Gastrocnemius medialis (tissue), 4 donors: ENCODE measurements around the gene PDZRN3. TPM values are rescaled to one million over a fixed set of nuclear protein-coding genes. Genes with fewer than 3 reads are reported as not detected.

Source experiments
- ATAC-seq, 2 donors: fragments of 150-250 bp; one replicate each; pipeline ENCODE4 v1.9.1; 2016
- DNase-seq, 2 donors: peaks; one replicate each; pipeline ENCODE4 v3.0.0-alpha.2; 2019
- H3K27ac ChIP-seq, 4 donors: fragments of 200-600 bp; sonication (generic); 1 replicate in 1 of 4; 2 replicates in 3 of 4; pipeline ENCODE4 v1.5.1; 2016 to 2018; ENCODE audit warnings: mild to moderate bottlenecking in 2 of 4, moderate library complexity in 1 of 4
- H3K27me3 ChIP-seq, 3 donors: fragments of 200-600 bp; sonication (generic) in 2 of 3; 1 replicate in 1 of 3; 2 replicates in 2 of 3; pipeline versions ENCODE4 v1.5.1 to v1.6.0; 2016 to 2019; ENCODE audit warnings: mild to moderate bottlenecking in 1 of 3, moderate library complexity in 1 of 3
- H3K36me3 ChIP-seq, 2 donors: fragments of 200-600 bp; sonication (generic) in 1 of 2; one replicate each; pipeline ENCODE4 v1.5.1; 2017 to 2018
- H3K4me1 ChIP-seq, 2 donors: fragments of 200-600 bp; sonication (generic) in 1 of 2; one replicate each; pipeline ENCODE4 v1.5.1; 2016 to 2017; ENCODE audit warnings: mild to moderate bottlenecking in 2 of 2
- H3K4me3 ChIP-seq, 4 donors: fragments of 200-600 bp; sonication (generic) in 3 of 4; 1 replicate in 1 of 4; 2 replicates in 3 of 4; pipeline ENCODE4 v1.5.1; 2016 to 2019; ENCODE audit warnings: mild to moderate bottlenecking in 2 of 4
- H3K9me3 ChIP-seq, 3 donors: fragments of 200-600 bp; sonication (generic) in 2 of 3; 1 replicate in 1 of 3; 2 replicates in 2 of 3; pipeline ENCODE4 v1.5.1; 2016 to 2019
- CTCF ChIP-seq, 5 experiments: fragments of 450-650 bp in 3 of 5; fragments of 200-600 bp in 2 of 5; sonication (generic) in 2 of 5; IDR thresholded peaks in 4 of 5; conservative IDR thresholded peaks in 1 of 5; 1 replicate in 4 of 5; 2 replicates in 1 of 5; pipeline ENCODE4 v1.5.1; 2016 to 2019; ENCODE audit warnings: antibody characterized with exemption in 5 of 5, mild to moderate bottlenecking in 3 of 5, moderate library complexity in 3 of 5
- POLR2A ChIP-seq, 2 donors: fragments of 450-650 bp; IDR thresholded peaks; one replicate each; pipeline ENCODE4 v1.6.1; 2017; ENCODE audit warnings: antibody characterized with exemption in 2 of 2, mild to moderate bottlenecking in 2 of 2, moderate library complexity in 2 of 2
- in situ Hi-C, 4 donors: fragments of 200-750 bp; cut with MboI; loops; one replicate each; pipeline versions ENCODE4 v1.15.0 to v1.8.0; 2017; ENCODE audit warnings: low sequenced_read_pairs in 4 of 4
- intact Hi-C: fragments of 100-400 bp; cut with DNase I; formaldehyde crosslinking; loops from one replicate; pipeline ENCODE4 v1.15.1; 2023; ENCODE audit warnings: low total_unique reads
- total RNA-seq, 4 donors: library from RNA; depleted of rRNA; stranded (reverse); fragments of >200 nt; gene quantifications; one replicate each; pipeline versions ENCODE4 v1.1.0 to v1.2.3, GENCODE V29; 2016

PDZRN3 gene
- total RNA-seq, 4 donors from 2014 or later = 9.1 to 30.3 (median 24.7) TPM

- Histone ChIP-seq H3K36me3 (no peaks in the 10 kb centered on the region), H3K27me3 (no peaks in the 10 kb centered on the region), H3K27ac (peak overlapping the region; percentile 35 to 71 (median 38)), H3K4me3 (peak overlapping the region in 1 of 4 donors; percentile 20), H3K9me3 (no peaks in the 10 kb centered on the region), H3K4me1 (peaks cover 45 to 54% of the 10 kb centered on the region in 2 donors)
- intact Hi-C loops (no loop called here), in situ Hi-C loops (no loop called here)
- no peak for DNase-seq
- TF ChIP-seq POLR2A (IDR thresholded peaks at IDR 0.05) = no peak
- TF ChIP-seq CTCF (IDR thresholded peaks at IDR 0.05 in 4 of 5, conservative IDR thresholded peaks at IDR 0.05 in 1 of 5) = no peak
- peak; percentile 33 to 84 for ATAC-seq
Measured at GRCh38 chr3:73405853-73406252, 218.9 kb downstream of the PDZRN3 start.

- intact Hi-C loops = no loop called here
- no peak for TF ChIP-seq POLR2A (IDR thresholded peaks at IDR 0.05)
- TF ChIP-seq CTCF (IDR thresholded peaks at IDR 0.05 in 4 of 5, conservative IDR thresholded peaks at IDR 0.05 in 1 of 5) = no peak
- H3K4me1 ChIP-seq = peaks cover 39 to 48% of the 10 kb centered on the region in 2 donors
- H3K4me3 ChIP-seq = no peak overlapping the region
- peaks cover 0 to under 1% of the 10 kb centered on the region in 2 donors for H3K36me3 ChIP-seq
- H3K27me3 ChIP-seq = no peaks in the 10 kb centered on the region
- no peaks in the 10 kb centered on the region for H3K9me3 ChIP-seq
- ATAC-seq = peak in 1 of 2 donors; percentile 67
- H3K27ac ChIP-seq = peak overlapping the region in 2 of 4 donors; percentile 36 to 71
- no peak for DNase-seq
- in situ Hi-C loops = no loop called here
Measured at GRCh38 chr3:73405000-73405399, 219.7 kb downstream of the PDZRN3 start.

- DNase-seq (no peak), ATAC-seq (no peak)
- peak overlapping the region in 1 of 4 donors; percentile 71 for H3K27ac ChIP-seq
- in situ Hi-C loops = no loop called here
- H3K4me3 ChIP-seq = no peak overlapping the region
- peaks cover 34 to 42% of the 10 kb centered on the region in 2 donors for H3K4me1 ChIP-seq
- no peak for TF ChIP-seq CTCF (IDR thresholded peaks at IDR 0.05 in 4 of 5, conservative IDR thresholded peaks at IDR 0.05 in 1 of 5)
- no peak for TF ChIP-seq POLR2A (IDR thresholded peaks at IDR 0.05)
- intact Hi-C loops = no loop called here
- no peaks in the 10 kb centered on the region for H3K9me3 ChIP-seq
- no peaks in the 10 kb centered on the region for H3K27me3 ChIP-seq
- peaks cover 0 to 6% of the 10 kb centered on the region in 2 donors for H3K36me3 ChIP-seq
Measured at GRCh38 chr3:73404435-73404834, 220.3 kb downstream of the PDZRN3 start.

- TF ChIP-seq CTCF (IDR thresholded peaks at IDR 0.05 in 4 of 5, conservative IDR thresholded peaks at IDR 0.05 in 1 of 5) = no peak
- no peak for TF ChIP-seq POLR2A (IDR thresholded peaks at IDR 0.05)
- Histone ChIP-seq H3K4me1 (peaks cover 31 to 40% of the 10 kb centered on the region in 2 donors), H3K27ac (no peak overlapping the region), H3K9me3 (no peaks in the 10 kb centered on the region), H3K27me3 (no peaks in the 10 kb centered on the region), H3K36me3 (peaks cover 0 to 6% of the 10 kb centered on the region in 2 donors), H3K4me3 (no peak overlapping the region)
- DNase-seq (no peak), ATAC-seq (no peak)
- intact Hi-C loops (no loop called here), in situ Hi-C loops (no loop called here)
Measured at GRCh38 chr3:73403444-73403843, 221.3 kb downstream of the PDZRN3 start.
